ENCODE data around the gene DHRSX. TPM values are rescaled to one million over a fixed set of nuclear protein-coding genes. Genes with fewer than 3 reads are reported as not detected.

DHRSX gene
- total RNA-seq, 2 donors from 2014 or later: 19.9 to 21.9 TPM

DNA sequence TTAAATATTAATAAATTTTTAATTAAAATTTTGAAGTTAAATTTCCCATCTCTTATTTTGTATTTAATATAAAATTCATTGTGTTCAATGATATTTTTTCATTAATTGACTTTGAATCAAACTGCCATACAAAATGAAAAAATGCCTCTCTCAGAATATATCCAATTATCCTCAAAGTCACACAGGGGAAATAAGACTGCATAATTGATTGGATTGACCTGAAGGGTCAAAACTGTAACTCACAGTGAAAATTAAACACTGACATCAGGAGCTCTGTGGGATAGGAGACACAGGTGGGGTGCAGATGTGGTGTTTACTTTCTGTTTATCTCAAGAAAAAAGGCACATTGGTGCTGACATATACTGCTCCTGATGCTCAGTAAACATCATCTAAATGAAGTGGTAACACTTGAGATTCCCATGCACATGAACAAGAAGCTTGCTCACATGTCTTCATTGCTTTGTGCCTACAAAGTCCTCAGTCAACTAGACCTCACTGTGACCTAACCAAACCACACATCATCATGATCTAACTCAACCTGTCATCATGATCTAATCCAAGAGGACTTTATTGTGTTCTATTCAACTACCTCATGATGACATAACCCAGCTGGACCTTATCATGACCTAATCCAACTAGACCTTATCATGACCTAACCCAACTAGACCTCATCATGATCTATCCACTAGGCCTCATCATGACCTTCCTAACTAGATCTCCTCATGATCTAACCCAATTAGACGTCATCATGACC, 83.7 kb downstream of the DHRSX start:
- Histone ChIP-seq H3K27me3 (no peaks in the 10 kb centered on the region), H3K4me3 (no peak overlapping the region), H3K4me1 (no peaks in the 10 kb centered on the region), H3K27ac (no peak overlapping the region), H3K36me3 (peaks cover 5% of the 10 kb centered on the region), H3K9me3 (no peaks in the 10 kb centered on the region)
- TF ChIP-seq CTCF (IDR thresholded peaks at IDR 0.05): no peak
- no peak for DNase-seq (ENCODE audit: low spot score)

GRCh38 chrX:2414384-2414783, 86.4 kb downstream of the DHRSX start:
- H3K9me3 ChIP-seq: no peaks in the 10 kb centered on the region
- no peak for DNase-seq (ENCODE audit: low spot score)
- H3K27ac ChIP-seq: no peak overlapping the region
- no peak for TF ChIP-seq CTCF (IDR thresholded peaks at IDR 0.05)
- H3K4me3 ChIP-seq: no peak overlapping the region
- H3K36me3 ChIP-seq: no peaks in the 10 kb centered on the region
- H3K4me1 ChIP-seq: no peaks in the 10 kb centered on the region
- H3K27me3 ChIP-seq: no peaks in the 10 kb centered on the region

GRCh38 chrX:2413969-2414368, 86.8 kb downstream of the DHRSX start:
- no peak for TF ChIP-seq CTCF (IDR thresholded peaks at IDR 0.05)
- H3K27me3 ChIP-seq: no peaks in the 10 kb centered on the region
- no peak overlapping the region for H3K4me3 ChIP-seq
- H3K27ac ChIP-seq: no peak overlapping the region
- H3K4me1 ChIP-seq: no peaks in the 10 kb centered on the region
- no peaks in the 10 kb centered on the region for H3K36me3 ChIP-seq
- no peaks in the 10 kb centered on the region for H3K9me3 ChIP-seq
- DNase-seq (ENCODE audit: low spot score): no peak

DNA sequence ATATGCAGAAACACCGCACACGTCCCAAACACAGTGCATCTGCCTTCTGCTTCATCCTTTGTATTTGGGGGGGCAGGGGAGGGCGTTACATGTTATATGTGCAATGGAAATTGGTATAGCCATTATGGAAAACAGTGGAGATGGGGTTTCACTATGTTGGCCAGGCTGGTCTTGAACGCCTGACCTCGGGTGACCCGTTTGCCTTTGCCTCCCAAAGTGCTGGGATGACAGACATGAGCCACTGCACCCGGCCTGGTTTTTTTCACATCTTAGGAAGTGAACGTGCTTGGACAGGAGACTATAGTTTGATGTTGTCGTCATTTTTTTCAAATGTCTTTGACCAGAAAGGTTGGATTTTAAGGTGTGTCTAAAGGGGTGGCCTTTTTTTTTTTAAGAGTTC, 88.6 kb downstream of the DHRSX start:
- H3K36me3 ChIP-seq: peaks cover 7% of the 10 kb centered on the region

DNA sequence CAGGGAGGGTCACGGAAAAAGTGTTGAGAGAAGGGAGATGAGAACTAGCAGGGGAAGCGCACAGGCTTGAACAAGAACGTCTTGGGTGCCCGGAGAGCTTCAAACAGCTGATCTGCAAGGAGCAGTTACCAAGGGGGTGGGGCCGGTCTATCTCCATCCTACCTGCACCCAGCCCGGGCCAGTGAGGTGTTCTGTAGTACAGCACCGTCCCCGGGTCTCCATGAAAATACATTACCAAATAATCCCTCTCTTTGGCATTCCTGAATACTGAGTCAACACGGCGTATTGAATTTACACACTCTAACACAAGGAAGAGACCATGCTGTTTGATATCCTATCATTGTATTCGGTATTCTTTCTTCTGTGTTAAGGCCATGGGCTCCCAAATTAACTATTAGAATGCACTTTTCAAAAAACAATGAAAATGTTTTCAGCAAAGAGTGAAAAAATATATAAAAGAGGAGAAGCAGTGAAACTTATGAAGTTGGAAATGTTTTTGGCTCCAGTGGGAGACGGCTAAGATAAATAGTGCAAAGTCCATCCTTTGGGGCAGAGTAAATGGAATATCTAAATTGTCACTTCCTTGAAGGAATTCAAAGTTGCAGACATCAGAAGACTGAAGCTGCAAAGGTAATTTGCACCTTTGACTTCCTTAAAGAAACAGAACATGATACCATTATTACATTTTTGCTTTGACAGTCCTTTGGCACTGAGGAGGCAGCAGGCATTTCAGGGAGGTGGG, 90.3 kb downstream of the DHRSX start:
- no peak overlapping the region for H3K27ac ChIP-seq
- H3K27me3 ChIP-seq: no peaks in the 10 kb centered on the region
- peaks cover 10% of the 10 kb centered on the region for H3K36me3 ChIP-seq
- TF ChIP-seq CTCF (IDR thresholded peaks at IDR 0.05): no peak
- H3K4me1 ChIP-seq: no peaks in the 10 kb centered on the region
- DNase-seq (ENCODE audit: low spot score): no peak
- H3K4me3 ChIP-seq: no peak overlapping the region
- peaks cover 0 to 6% of the 10 kb centered on the region in 2 donors for H3K9me3 ChIP-seq

More for the DNA sequence above, 88.6 kb downstream of the DHRSX start:
- H3K27me3 ChIP-seq: no peaks in the 10 kb centered on the region
- no peak overlapping the region for H3K27ac ChIP-seq
- H3K9me3 ChIP-seq: peaks cover 0 to 3% of the 10 kb centered on the region in 2 donors
- DNase-seq (ENCODE audit: low spot score): no peak
- no peaks in the 10 kb centered on the region for H3K4me1 ChIP-seq
- no peak overlapping the region for H3K4me3 ChIP-seq
- TF ChIP-seq CTCF (IDR thresholded peaks at IDR 0.05): no peak

Measured in right atrium auricular region (tissue), 2 donors.